NB4 (cell line): ENCODE measurements around the gene TSTD2.
"Not testable (repeated sequence)": the region's sequence is repeated elsewhere in the genome, so short reads cannot be mapped to it uniquely, and the experiment has no call there.

ENCODE experiments used
- POLR2A ChIP-seq: IDR thresholded peaks from 2 replicates; pipeline ENCODE4 v1.6.1; 2011; ENCODE audit warnings: mild to moderate bottlenecking; ENCODE audit not compliant: insufficient read length; ENCODE audit errors: extremely low read depth
- TF ChIP-seq, protein P1 (sequence below): IDR thresholded peaks from one replicate; pipeline ENCODE4 v1.5.1; 2012; ENCODE audit warnings: low read depth, low read length

DNA sequence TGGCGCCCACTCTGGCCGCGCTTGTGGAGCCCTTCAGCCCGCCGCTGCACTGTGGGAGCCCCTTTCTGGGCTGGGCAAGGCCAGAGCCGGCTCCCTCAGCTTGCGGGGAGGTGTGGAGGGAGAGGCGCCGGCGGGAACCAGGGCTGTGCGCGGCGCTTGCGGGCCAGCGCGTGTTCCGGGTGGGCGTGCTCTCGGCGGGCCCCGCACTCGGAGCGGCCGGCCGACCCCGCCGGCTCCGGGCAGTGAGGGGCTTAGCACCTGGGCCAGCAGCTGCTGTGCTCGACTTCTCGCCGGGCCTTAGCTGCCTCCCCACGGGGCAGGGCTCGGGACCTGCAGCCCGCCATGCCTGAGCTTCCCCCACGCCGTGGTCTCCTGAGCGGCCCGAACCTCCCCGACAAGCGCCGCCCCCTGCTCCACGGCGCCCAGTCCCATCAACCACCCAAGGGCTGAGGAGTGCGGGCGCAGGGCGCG is 59.0 kb downstream of the TSTD2 start:
- TF ChIP-seq, protein P1, sequence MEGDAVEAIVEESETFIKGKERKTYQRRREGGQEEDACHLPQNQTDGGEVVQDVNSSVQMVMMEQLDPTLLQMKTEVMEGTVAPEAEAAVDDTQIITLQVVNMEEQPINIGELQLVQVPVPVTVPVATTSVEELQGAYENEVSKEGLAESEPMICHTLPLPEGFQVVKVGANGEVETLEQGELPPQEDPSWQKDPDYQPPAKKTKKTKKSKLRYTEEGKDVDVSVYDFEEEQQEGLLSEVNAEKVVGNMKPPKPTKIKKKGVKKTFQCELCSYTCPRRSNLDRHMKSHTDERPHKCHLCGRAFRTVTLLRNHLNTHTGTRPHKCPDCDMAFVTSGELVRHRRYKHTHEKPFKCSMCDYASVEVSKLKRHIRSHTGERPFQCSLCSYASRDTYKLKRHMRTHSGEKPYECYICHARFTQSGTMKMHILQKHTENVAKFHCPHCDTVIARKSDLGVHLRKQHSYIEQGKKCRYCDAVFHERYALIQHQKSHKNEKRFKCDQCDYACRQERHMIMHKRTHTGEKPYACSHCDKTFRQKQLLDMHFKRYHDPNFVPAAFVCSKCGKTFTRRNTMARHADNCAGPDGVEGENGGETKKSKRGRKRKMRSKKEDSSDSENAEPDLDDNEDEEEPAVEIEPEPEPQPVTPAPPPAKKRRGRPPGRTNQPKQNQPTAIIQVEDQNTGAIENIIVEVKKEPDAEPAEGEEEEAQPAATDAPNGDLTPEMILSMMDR: not testable (repeated sequence)
- not testable (repeated sequence) for TF ChIP-seq POLR2A
